Amniotic epithelial cell (primary cell): Measurements from ENCODE around the gene UTRN.

ENCODE experiments used
- DNase-seq: peaks from one replicate; pipeline ENCODE4 v3.0.0-alpha.2; 2010; ENCODE audit warnings: low read depth

Gene UTRN

GRCh38 chr6:144314003-144314485, 28.9 kb downstream of the UTRN start:
- DNase-seq, result peak; percentile 23

GRCh38 chr6:144314562-144314961, 29.4 kb downstream of the UTRN start:
- DNase-seq, result no peak

- no peak for DNase-seq
Measured at GRCh38 chr6:144315226-144315980, 30.3 kb downstream of the UTRN start.

- DNase-seq, result no peak
Measured at GRCh38 chr6:144315981-144316861, 31.1 kb downstream of the UTRN start.

GRCh38 chr6:144316862-144317195, 31.7 kb downstream of the UTRN start:
- no peak for DNase-seq

- no peak for DNase-seq
Measured at GRCh38 chr6:144317736-144318135, 32.6 kb downstream of the UTRN start.

- DNase-seq, result no peak
Measured at GRCh38 chr6:144319211-144319610, 34.1 kb downstream of the UTRN start.

GRCh38 chr6:144320741-144321140, 35.6 kb downstream of the UTRN start:
- no peak for DNase-seq

GRCh38 chr6:144321839-144322591, 36.9 kb downstream of the UTRN start:
- DNase-seq, result peak; percentile 35

- DNase-seq, result no peak
Measured at GRCh38 chr6:144325232-144325631, 40.1 kb downstream of the UTRN start.

GRCh38 chr6:144326393-144326792, 41.3 kb downstream of the UTRN start:
- DNase-seq, result no peak

GRCh38 chr6:144327081-144327480, 41.9 kb downstream of the UTRN start:
- DNase-seq, result no peak

- DNase-seq, result no peak
Measured at GRCh38 chr6:144330017-144330987, 45.2 kb downstream of the UTRN start.

- DNase-seq, result peak; percentile 85
Measured at GRCh38 chr6:144331491-144331969, 46.4 kb downstream of the UTRN start.

- no peak for DNase-seq
Measured at GRCh38 chr6:144332177-144332576, 47.0 kb downstream of the UTRN start.

GRCh38 chr6:144334150-144334708, 49.1 kb downstream of the UTRN start:
- no peak for DNase-seq
